ENCODE data around the gene MICU2.

- TF ChIP-seq CTCF (conservative IDR thresholded peaks at IDR 0.05; ENCODE audit: low read length) (no peak), EZH2phosphoT487 (IDR thresholded peaks at IDR 0.05; ENCODE audit: borderline replicate concordance, low read depth, low read length) (no peak)
Measured at GRCh38 chr13:21481359-21481758, 122.6 kb downstream of the MICU2 start.

Data from OCI-LY7 (cell line).